SU-DHL-6 (cell line): ENCODE results near the gene AMMECR1L.
"Not testable (repeated sequence)": the region's sequence is repeated elsewhere in the genome, so short reads cannot be mapped to it uniquely, and the experiment has no call there.

ENCODE experiments used
- H2AFZ ChIP-seq: fragments of 200-600 bp; sonication (generic); 2 replicates; pipeline ENCODE4 v1.6.1; 2014; ENCODE audit warnings: low read depth, mild to moderate bottlenecking, moderate library complexity, mixed read lengths, antibody characterized with exemption, low read length; ENCODE audit not compliant: severe bottlenecking
- H3F3A ChIP-seq: fragments of 200-600 bp; shearing (Covaris generic); 2 replicates; pipeline ENCODE4 v1.6.0; 2016; ENCODE audit warnings: antibody characterized with exemption, mild to moderate bottlenecking; ENCODE audit not compliant: insufficient read depth
- H3K27ac ChIP-seq: fragments of 200-600 bp; sonication (generic); 2 replicates; pipeline ENCODE4 v1.5.1; 2016; ENCODE audit warnings: low read depth, mild to moderate bottlenecking, low read length, moderate library complexity, mixed read lengths
- H3K27me3 ChIP-seq: fragments of 200-600 bp; sonication (generic), shearing (Covaris generic); 2 replicates; pipeline ENCODE4 v1.6.0; 2014; ENCODE audit warnings: mild to moderate bottlenecking, low read length
- H3K36me3 ChIP-seq: fragments of 200-600 bp; sonication (generic); 2 replicates; pipeline ENCODE4 v1.6.1; 2014; ENCODE audit warnings: mild to moderate bottlenecking, low read length, mixed read lengths
- H3K4me2 ChIP-seq: fragments of 300-600, 200-600 bp; shearing (Covaris generic), sonication (generic); 2 replicates; pipeline ENCODE4 v1.6.0; 2014; ENCODE audit warnings: low read length, low read depth, mild to moderate bottlenecking; ENCODE audit not compliant: poor library complexity, severe bottlenecking
- H3K4me3 ChIP-seq: fragments of 200-600 bp; sonication (generic); 2 replicates; pipeline ENCODE4 v1.5.1; 2014; ENCODE audit warnings: antibody characterized with exemption, low read length, mild to moderate bottlenecking, mixed read lengths; ENCODE audit not compliant: insufficient read depth, poor library complexity, severe bottlenecking
- H3K79me2 ChIP-seq: fragments of 200-600 bp; sonication (generic); 2 replicates; pipeline ENCODE4 v1.6.1; 2014; ENCODE audit warnings: mild to moderate bottlenecking, low read length, moderate library complexity; ENCODE audit not compliant: insufficient read depth
- H3K9ac ChIP-seq: fragments of 200-600 bp; sonication (generic); 2 replicates; pipeline ENCODE4 v1.7.0; 2014; ENCODE audit warnings: mild to moderate bottlenecking, low read length
- H3K9me2 ChIP-seq: fragments of 200-600 bp; sonication (generic); replicated peaks from 2 replicates; pipeline ENCODE4 v1.6.1; 2014; ENCODE audit warnings: low read length; ENCODE audit not compliant: insufficient read depth
- H3K9me3 ChIP-seq: fragments of 200-600 bp; sonication (generic); 2 replicates; pipeline ENCODE4 v1.6.1; 2014; ENCODE audit warnings: low read length, mixed read lengths; ENCODE audit not compliant: insufficient read depth
- H4K20me1 ChIP-seq: fragments of 200-600 bp; sonication (generic); 2 replicates; pipeline ENCODE4 v1.6.1; 2014; ENCODE audit warnings: low read depth, mild to moderate bottlenecking, antibody characterized with exemption, low read length, moderate library complexity, mixed read lengths
- CTCF ChIP-seq: fragments of 200-600 bp; sonication (generic); IDR thresholded peaks from one replicate; pipeline ENCODE4 v1.5.1; 2017; ENCODE audit warnings: antibody characterized with exemption, mild to moderate bottlenecking, low read length, moderate library complexity; ENCODE audit not compliant: insufficient read depth, poor library complexity, severe bottlenecking
- EZH2phosphoT487 ChIP-seq: fragments of 200-600 bp; sonication (generic), shearing (Covaris generic); conservative IDR thresholded peaks from 2 replicates; pipeline ENCODE4 v1.6.1; 2018; ENCODE audit warnings: mild to moderate bottlenecking, antibody characterized with exemption, low read length, moderate library complexity, mixed read lengths

The AMMECR1L gene

GRCh38 chr2:127911737-127912136, 26.0 kb upstream of the AMMECR1L start:
- TF ChIP-seq CTCF, result no peak
- no peak for TF ChIP-seq EZH2phosphoT487
- H3K36me3 ChIP-seq, result no peaks in the 10 kb centered on the region

GRCh38 chr2:127910415-127910814, 24.7 kb upstream of the AMMECR1L start:
- TF ChIP-seq CTCF (no peak), EZH2phosphoT487 (no peak)
- Histone ChIP-seq H3K4me3 (no peak overlapping the region), H3K27me3 (no peaks in the 10 kb centered on the region), H3K36me3 (no peaks in the 10 kb centered on the region), H3K4me2 (no peak overlapping the region), H3K9me3 (no peaks in the 10 kb centered on the region), H3K9me2 (no peaks in the 10 kb centered on the region), H3K27ac (no peak overlapping the region), H3K79me2 (no peaks in the 10 kb centered on the region), H3K9ac (no peak overlapping the region), H2AFZ (no peak overlapping the region), H4K20me1 (no peaks in the 10 kb centered on the region), H3F3A (no peaks in the 10 kb centered on the region)

More at GRCh38 chr2:127911737-127912136, 26.0 kb upstream of the AMMECR1L start:
- Histone ChIP-seq H3F3A (no peaks in the 10 kb centered on the region), H3K27ac (no peak overlapping the region), H3K9me2 (no peaks in the 10 kb centered on the region), H3K9me3 (no peaks in the 10 kb centered on the region), H3K4me2 (no peak overlapping the region), H2AFZ (no peak overlapping the region), H3K4me3 (no peak overlapping the region), H3K27me3 (no peaks in the 10 kb centered on the region), H3K9ac (no peak overlapping the region), H3K79me2 (no peaks in the 10 kb centered on the region), H4K20me1 (no peaks in the 10 kb centered on the region)

- Histone ChIP-seq H3K9ac (no peak overlapping the region), H2AFZ (no peak overlapping the region), H4K20me1 (no peaks in the 10 kb centered on the region), H3K27me3 (no peaks in the 10 kb centered on the region), H3K27ac (no peak overlapping the region), H3K79me2 (no peaks in the 10 kb centered on the region), H3K4me2 (no peak overlapping the region), H3K9me2 (no peaks in the 10 kb centered on the region), H3F3A (no peaks in the 10 kb centered on the region), H3K36me3 (no peaks in the 10 kb centered on the region), H3K4me3 (no peak overlapping the region), H3K9me3 (no peaks in the 10 kb centered on the region)
- TF ChIP-seq EZH2phosphoT487, result no peak
- TF ChIP-seq CTCF, result no peak
Observed at GRCh38 chr2:127909019-127909418, 23.3 kb upstream of the AMMECR1L start.

GRCh38 chr2:127907733-127908400, 22.1 kb upstream of the AMMECR1L start:
- not testable (repeated sequence) for H3K4me2 ChIP-seq, H2AFZ ChIP-seq, H3K9ac ChIP-seq, H3K9me2 ChIP-seq, H3K9me3 ChIP-seq, H4K20me1 ChIP-seq, H3K36me3 ChIP-seq, H3K27me3 ChIP-seq, H3F3A ChIP-seq, H3K4me3 ChIP-seq, H3K79me2 ChIP-seq, H3K27ac ChIP-seq
